Coronary artery (tissue), 2 donors: Measurements from ENCODE around the gene CTSS.

Experiments
- DNase-seq: peaks from one replicate; pipeline ENCODE4 v3.0.0-alpha.2; 2017; ENCODE audit warnings: low spot score
- H3K27ac ChIP-seq, 2 donors: fragments of 200-600 bp; sonication (generic); one replicate each; pipeline ENCODE4 v1.5.1; 2016 to 2019
- H3K4me3 ChIP-seq: fragments of 200-600 bp; sonication (generic); 2 replicates; pipeline ENCODE4 v1.5.1; 2016; ENCODE audit warnings: mild to moderate bottlenecking, moderate library complexity
- CTCF ChIP-seq: fragments of 200-600 bp; sonication (generic); IDR thresholded peaks from one replicate; pipeline ENCODE4 v1.5.1; 2019; ENCODE audit warnings: antibody characterized with exemption

The CTSS gene

GRCh38 chr1:150761801-150762200 is 3.8 kb downstream of the CTSS start:
- TF ChIP-seq CTCF = no peak
- Histone ChIP-seq H3K27ac (no peak overlapping the region), H3K4me3 (no peak overlapping the region)
- DNase-seq = no peak

GRCh38 chr1:150760013-150760412 is 5.6 kb downstream of the CTSS start:
- DNase-seq = no peak
- no peak overlapping the region for H3K4me3 ChIP-seq
- H3K27ac ChIP-seq = no peak overlapping the region
- no peak for TF ChIP-seq CTCF

- H3K4me3 ChIP-seq = no peak overlapping the region
- DNase-seq = no peak
- no peak for TF ChIP-seq CTCF
- no peak overlapping the region for H3K27ac ChIP-seq
Observed at GRCh38 chr1:150753416-150753815, 12.2 kb downstream of the CTSS start.

GRCh38 chr1:150751443-150751842 is 14.1 kb downstream of the CTSS start:
- H3K27ac ChIP-seq = no peak overlapping the region
- no peak overlapping the region for H3K4me3 ChIP-seq
- DNase-seq = no peak
- no peak for TF ChIP-seq CTCF

GRCh38 chr1:150749720-150750311 is 15.8 kb downstream of the CTSS start:
- Histone ChIP-seq H3K27ac (no peak overlapping the region), H3K4me3 (no peak overlapping the region)
- DNase-seq = no peak
- TF ChIP-seq CTCF = no peak

GRCh38 chr1:150748878-150749719 is 16.5 kb downstream of the CTSS start:
- Histone ChIP-seq H3K27ac (no peak overlapping the region), H3K4me3 (no peak overlapping the region)
- no peak for TF ChIP-seq CTCF
- no peak for DNase-seq
